Measurements from ENCODE around the gene BTBD8.

Gene BTBD8

GRCh38 chr1:92094090-92094489 lies 13.9 kb downstream of the BTBD8 start:
- no peak for DNase-seq

GRCh38 chr1:92094595-92094994 lies 14.4 kb downstream of the BTBD8 start:
- DNase-seq, result no peak

GRCh38 chr1:92095874-92096273 lies 15.7 kb downstream of the BTBD8 start:
- DNase-seq, result no peak

- no peak for DNase-seq
Measured at GRCh38 chr1:92096317-92096716, 16.2 kb downstream of the BTBD8 start.

GRCh38 chr1:92105546-92106081 lies 25.5 kb downstream of the BTBD8 start:
- no peak for DNase-seq

GRCh38 chr1:92108631-92109030 lies 28.5 kb downstream of the BTBD8 start:
- DNase-seq, result no peak

- DNase-seq, result no peak
Measured at GRCh38 chr1:92117526-92117925, 37.4 kb downstream of the BTBD8 start.

GRCh38 chr1:92118826-92119225 lies 38.7 kb downstream of the BTBD8 start:
- no peak for DNase-seq

GRCh38 chr1:92123868-92124267 lies 43.7 kb downstream of the BTBD8 start:
- DNase-seq, result no peak

- no peak for DNase-seq
Measured at GRCh38 chr1:92125204-92125603, 45.1 kb downstream of the BTBD8 start.

GRCh38 chr1:92126088-92126487 lies 45.9 kb downstream of the BTBD8 start:
- no peak for DNase-seq

GRCh38 chr1:92134331-92134730 lies 54.2 kb downstream of the BTBD8 start:
- DNase-seq, result peak; percentile 34

GRCh38 chr1:92136341-92136740 lies 56.2 kb downstream of the BTBD8 start:
- DNase-seq, result no peak

- no peak for DNase-seq
Measured at GRCh38 chr1:92154934-92155333, 74.8 kb downstream of the BTBD8 start.

- no peak for DNase-seq
Measured at GRCh38 chr1:92159593-92159992, 79.4 kb downstream of the BTBD8 start.

GRCh38 chr1:92165389-92165788 lies 85.2 kb downstream of the BTBD8 start:
- DNase-seq, result no peak

- DNase-seq, result no peak
Measured at GRCh38 chr1:92167151-92167550, 87.0 kb downstream of the BTBD8 start.

GRCh38 chr1:92168657-92169056 lies 88.5 kb downstream of the BTBD8 start:
- peak; percentile 78 for DNase-seq

- DNase-seq, result peak; percentile 24
Measured at GRCh38 chr1:92169214-92170005, 89.3 kb downstream of the BTBD8 start.

- DNase-seq, result no peak
Measured at GRCh38 chr1:92184632-92185031, 104.5 kb downstream of the BTBD8 start.

GRCh38 chr1:92186081-92186480 lies 105.9 kb downstream of the BTBD8 start:
- DNase-seq, result no peak

GRCh38 chr1:92188436-92189255 lies 108.5 kb downstream of the BTBD8 start:
- DNase-seq, result no peak

GRCh38 chr1:92191726-92192125 lies 111.6 kb downstream of the BTBD8 start:
- DNase-seq, result no peak

GRCh38 chr1:92192246-92192645 lies 112.1 kb downstream of the BTBD8 start:
- peak; percentile 11 for DNase-seq
